Activated CD4-positive, alpha-beta T cell treated with anti-CD3 and anti-CD28 coated beads, Interleukin-2, Interleukin-6, amounts not matched to agents 100 ng/mL and 50 ng/mL, durations not matched to agents 16 hours and 8 hours (primary cell): ENCODE data around the gene VASH1.

ENCODE experiments used
- DNase-seq: peaks from one replicate; pipeline ENCODE4 v3.0.0-alpha.2; 2020

VASH1 gene

DNA sequence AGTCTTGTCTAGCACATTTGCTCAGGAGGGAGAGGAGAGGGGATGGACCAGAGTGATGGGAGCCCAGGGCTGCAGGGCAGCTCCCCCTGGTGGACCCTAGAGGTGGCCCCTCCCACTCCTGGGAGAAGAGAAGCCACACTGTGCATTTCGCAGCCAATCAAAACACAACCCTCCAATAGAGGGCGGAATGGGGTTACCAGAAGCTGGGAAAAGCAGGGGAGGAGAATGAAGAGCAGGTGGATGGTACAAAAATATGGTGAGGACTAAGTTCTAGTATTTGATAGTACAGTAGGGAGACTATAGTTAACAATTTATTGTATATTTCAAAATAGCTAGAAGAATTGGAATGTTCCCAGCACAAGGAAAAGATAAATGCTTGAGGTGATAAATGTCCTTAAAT is 23.6 kb downstream of the VASH1 start:
- DNase-seq, result peak; percentile 61

DNA sequence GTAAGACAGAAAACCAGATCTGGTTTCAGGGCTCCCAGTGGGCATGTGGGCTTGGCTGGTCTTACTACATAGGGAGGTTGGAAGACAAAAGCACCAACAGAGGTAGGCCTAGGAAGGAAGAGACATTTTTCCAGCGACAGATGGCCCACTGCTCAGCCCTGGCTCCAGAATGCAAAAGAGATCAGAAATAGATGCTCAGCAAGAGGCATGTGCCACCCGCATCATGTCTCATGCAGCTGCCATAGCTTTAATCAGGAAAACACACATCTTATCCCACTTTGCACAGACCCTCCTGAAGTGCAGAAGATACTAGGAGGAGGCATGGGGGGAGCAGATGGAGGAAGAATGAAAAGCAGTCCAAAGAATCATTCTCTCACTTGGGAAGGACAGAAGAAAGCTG is 25.3 kb downstream of the VASH1 start:
- DNase-seq, result no peak

GRCh38 chr14:76792422-76792821 is 31.2 kb downstream of the VASH1 start:
- no peak for DNase-seq

DNA sequence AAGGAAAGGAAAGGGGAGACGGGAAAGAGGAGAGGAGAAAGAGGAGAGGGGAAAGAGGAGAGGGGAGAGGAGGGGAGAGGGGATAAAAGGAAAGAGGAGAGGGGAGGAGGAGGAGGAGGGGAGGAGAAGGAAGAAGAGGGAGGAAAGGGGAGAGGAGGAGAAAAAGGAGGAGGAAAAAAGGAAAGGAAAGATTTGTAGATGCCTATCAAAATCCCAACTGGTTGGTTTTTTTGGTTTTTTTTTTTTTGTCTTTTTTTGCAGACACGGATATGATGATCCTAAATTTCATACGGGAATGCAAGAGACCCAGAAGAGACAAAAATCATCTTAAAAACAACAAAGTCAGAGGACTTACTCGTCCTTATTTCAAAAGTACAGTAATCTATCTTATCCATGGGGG is 32.1 kb downstream of the VASH1 start:
- DNase-seq, result no peak

- DNase-seq, result no peak
These were observed 32.7 kb downstream of the VASH1 start for GRCh38 chr14:76793956-76794355.

- DNase-seq, result no peak
These were observed 45.2 kb downstream of the VASH1 start for GRCh38 chr14:76806446-76806845.

- no peak for DNase-seq
These were observed 46.7 kb downstream of the VASH1 start for GRCh38 chr14:76808011-76808410.

- no peak for DNase-seq
These were observed 47.7 kb downstream of the VASH1 start for GRCh38 chr14:76808990-76809389.

- no peak for DNase-seq
These were observed 49.3 kb downstream of the VASH1 start for GRCh38 chr14:76810525-76810924.

DNA sequence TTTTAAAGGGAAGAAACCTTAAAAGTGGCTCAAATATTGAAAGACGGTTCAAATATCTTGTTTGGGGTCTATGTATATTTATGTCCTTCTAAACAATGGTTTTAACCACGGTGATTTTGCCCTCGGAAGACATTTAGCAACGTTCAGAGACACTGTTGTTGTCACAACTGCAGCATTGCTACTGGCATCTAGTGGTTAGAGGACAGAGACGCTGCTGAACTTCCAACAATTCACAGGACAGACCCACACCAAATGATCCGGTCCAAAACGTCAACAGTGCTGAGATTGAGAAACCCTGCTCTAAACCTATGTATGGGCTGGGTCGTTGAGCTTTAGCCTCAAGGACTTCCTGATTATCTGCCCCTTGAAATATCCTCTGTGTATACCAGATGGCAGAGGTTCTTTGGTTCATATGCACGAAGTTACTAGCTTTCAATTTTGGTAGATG is 49.7 kb downstream of the VASH1 start:
- peak; percentile 45 for DNase-seq

DNA sequence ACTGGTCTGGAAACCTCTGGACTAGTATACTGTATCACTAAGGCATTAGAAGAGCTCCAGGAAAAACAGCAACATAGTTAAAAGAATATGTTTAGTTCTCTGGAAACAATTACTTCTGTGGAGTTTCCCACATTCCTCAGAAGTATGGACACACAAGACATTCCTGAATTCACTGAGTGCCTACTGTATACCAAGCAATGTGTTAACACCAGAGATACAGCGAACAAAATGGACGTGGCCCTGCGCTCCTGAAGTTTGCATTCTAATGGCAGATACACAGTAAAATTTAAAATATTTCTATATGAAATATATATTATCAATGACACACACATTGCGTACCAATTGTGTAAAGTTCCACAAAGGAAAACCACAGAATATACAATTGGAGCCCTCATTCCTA is 50.3 kb downstream of the VASH1 start:
- DNase-seq, result no peak

GRCh38 chr14:76812093-76812421 is 50.8 kb downstream of the VASH1 start:
- peak; percentile 24 for DNase-seq

DNA sequence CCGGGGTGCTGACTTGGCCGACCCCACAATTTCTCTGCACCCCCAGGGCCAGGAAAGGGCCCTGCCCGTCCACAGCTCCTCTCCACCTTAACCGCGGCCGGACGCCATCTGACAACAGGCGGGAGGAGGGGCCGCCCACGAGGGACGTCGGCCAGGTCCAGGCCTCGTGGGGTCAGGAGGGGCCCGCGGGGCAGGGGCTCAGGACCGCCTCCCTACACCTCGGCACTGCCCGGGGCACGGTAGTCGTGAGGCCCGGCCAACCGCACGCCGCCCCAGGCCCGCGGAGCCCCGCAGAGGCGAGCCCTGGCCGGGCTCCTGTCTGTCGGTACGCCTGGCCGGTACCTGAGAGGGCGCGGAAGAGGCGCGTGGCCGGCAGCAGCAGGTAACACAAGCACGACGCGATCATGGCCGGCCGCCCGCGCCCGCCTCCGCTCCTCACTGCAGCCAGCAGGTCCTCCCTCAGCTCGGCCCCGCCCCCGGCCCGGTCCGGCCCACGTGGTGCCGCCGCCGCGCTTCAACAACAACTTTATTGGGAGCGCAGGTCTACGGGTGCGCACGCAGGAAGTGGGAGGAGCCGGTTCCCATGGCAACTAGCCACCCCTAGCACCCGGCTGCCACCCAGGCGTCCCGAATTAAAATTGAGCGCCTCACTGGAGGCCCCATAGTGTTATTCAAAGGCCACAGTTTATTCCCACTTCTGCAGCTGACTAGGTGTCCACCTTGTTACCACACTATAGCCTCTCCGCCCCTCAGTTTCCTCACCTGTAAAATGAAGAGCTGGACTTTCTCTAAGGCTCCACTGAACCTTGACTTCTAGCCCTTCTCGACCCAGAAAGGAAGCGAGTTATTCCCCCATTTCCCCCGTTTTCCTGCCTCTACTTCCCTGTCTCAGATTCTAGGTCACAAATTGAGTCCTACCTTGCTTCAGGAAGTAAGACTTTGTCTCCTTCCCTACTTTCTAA is 51.4 kb downstream of the VASH1 start, which contains the start of gene ANGEL1:
Gene ANGEL1, minus strand, starts transcription at position 461 of the 962 bp plus-strand sequence. Its CDS starts 55 bp downstream, at position 406.
- DNase-seq, result peak; percentile 97

- DNase-seq, result no peak
These were observed 53.7 kb downstream of the VASH1 start for GRCh38 chr14:76814726-76815645.

- peak; percentile 13 for DNase-seq
These were observed 59.4 kb downstream of the VASH1 start for GRCh38 chr14:76820700-76821099.

DNA sequence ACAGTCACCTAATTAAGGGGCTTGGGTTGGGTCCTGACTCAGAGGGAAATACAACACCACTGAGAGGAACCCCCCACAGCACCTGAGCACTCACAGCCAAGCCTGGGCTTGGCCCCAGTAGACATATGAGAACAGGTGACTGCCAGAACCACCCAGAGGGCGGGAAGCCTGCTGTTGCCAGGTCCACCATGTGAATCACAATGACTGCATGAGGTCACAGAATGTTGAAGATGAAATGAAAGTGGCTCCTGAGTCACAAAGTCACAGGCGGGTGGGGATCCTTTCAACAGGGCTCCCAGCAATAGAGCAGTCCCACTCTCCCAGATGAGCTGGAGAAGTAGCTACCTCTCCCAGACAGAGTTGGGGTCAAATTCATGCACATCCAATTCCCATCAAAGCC is 64.9 kb downstream of the VASH1 start, which contains the start of gene LRRC74A:
Gene LRRC74A, plus strand, starts transcription at position 287 of the 400 bp plus-strand sequence. CDS start 290 bp downstream, outside the sequence.
- no peak for DNase-seq

DNA sequence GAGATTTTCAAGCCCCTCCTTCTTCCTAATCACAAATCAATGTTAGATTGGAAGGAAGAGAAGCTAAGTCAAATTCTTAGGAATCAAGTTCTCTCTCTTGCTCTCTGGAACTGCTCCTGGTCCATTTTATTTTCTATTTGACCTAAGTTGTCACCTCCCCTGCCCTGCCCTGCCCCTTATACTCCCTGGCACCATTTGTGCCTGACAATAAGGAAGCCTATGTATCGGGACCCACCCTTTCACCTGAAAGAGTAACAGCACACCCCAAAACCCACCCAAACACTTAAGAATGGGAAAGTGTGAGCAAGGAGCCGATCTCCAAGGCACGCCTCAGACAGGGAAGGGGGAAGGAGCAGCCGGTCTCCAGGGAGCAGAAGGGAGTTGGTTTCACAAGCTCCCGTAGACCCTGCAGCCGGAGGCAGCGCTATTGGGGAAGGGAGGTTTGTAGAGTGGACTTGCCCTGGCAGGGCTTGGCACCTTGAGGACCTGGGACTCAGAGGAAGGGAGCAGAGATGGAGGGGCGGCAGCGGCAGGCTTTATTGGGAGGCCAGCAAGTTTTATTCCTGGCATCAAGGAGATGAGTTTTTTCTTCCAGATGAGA is 66.5 kb downstream of the VASH1 start:
- DNase-seq, result no peak

- no peak for DNase-seq
These were observed 67.2 kb downstream of the VASH1 start for GRCh38 chr14:76828339-76829012.

DNA sequence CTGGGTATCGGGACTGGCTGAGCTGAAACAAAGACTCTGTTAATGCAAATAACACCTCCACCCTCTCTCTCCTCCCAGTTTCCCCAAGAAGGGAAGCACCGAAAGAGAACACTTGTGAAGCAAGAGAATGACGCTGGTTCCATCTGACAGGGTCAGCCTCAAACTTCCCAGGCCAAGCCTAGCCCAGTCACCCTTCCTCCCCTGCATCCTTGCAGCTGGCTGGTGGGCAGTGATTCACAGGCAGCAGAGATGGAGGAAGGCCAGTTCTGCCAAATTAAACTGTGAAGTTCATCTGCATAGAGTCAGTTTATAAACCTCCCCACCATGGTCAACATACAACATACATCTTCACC is 67.7 kb downstream of the VASH1 start:
- DNase-seq, result no peak

DNA sequence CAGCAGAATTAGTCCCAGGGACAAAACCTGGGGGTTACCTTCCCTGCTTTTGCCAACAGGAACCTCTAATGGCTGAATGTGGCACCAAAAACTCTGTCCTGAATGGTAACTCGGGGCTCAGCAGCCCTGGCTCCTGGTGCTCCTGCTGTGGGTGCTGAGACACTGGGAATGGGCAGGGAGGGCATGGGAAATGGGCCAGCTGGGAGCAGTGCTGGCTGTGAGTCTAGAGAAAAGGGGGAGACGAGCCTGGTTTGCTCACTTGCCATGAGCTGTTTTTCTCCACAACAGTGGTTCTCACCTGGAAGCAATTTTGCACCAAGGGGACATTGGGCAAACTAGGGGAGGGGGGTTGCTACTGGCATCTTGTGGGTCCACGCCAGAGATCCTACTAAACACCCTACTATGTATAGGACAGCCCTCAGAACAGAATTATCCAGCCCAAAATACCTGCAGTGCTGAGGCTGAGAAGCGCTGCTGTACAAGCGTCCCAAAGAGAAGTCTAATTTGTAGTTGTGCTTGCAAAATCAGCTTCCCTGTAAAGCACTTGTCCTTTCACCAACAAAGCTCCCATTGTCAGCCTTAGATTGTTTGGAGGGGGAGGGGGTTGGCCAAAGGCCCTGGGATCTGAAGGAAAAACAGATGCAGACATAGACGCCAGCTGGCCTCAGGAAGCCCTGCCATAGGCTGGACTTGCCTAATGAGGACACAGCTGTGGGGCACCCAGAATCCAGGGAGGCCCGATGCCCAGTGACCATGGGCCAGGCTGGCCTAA is 68.6 kb downstream of the VASH1 start:
- DNase-seq, result no peak

DNA sequence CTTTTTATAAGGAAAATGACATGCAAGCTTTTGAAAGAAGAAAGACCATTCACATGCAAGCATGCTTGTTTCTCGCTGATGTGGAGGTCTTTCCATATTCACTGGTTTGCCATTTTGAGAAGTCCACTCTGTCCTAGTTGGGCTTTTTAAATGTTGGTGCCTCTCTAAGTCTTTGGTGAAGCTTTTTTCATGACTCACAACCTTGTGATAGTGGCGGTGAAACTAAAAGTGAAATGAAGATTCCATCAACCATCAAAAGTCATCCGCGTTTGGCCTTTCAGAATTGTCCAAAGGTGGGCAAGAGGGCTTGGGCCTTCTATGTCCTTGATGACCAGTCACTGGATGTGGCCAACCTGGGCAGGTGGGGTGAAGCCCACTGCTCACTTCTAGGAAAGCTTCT is 69.3 kb downstream of the VASH1 start:
- no peak for DNase-seq

- DNase-seq, result no peak
These were observed 71.3 kb downstream of the VASH1 start for GRCh38 chr14:76832503-76832988.
